Spinal cord (tissue), 10 donors: ENCODE results near the gene PLD3. TPM values are rescaled to one million over a fixed set of nuclear protein-coding genes. Genes with fewer than 3 reads are reported as not detected.

Source experiments
- DNase-seq, 6 donors: peaks; one replicate each; pipeline versions ENCODE4 v3.0.0 to v3.0.0-alpha.2; 2013 to 2015; ENCODE audit warnings: low spot score in 6 of 6, low read depth in 4 of 6
- H3K27ac ChIP-seq: one replicate; pipeline ENCODE4 v1.5.1; 2013; ENCODE audit warnings: low read depth, low read length, control low read depth
- H3K27me3 ChIP-seq: one replicate; pipeline ENCODE4 v1.6.1; 2013; ENCODE audit warnings: low read length; ENCODE audit not compliant: control insufficient read depth, insufficient read depth
- H3K36me3 ChIP-seq: one replicate; pipeline ENCODE4 v1.6.1; 2013; ENCODE audit warnings: low read length; ENCODE audit not compliant: control insufficient read depth, insufficient read depth
- H3K4me1 ChIP-seq: one replicate; pipeline ENCODE4 v1.6.1; 2013; ENCODE audit warnings: low read length; ENCODE audit not compliant: control insufficient read depth, insufficient read depth
- H3K4me3 ChIP-seq: one replicate; pipeline ENCODE4 v1.5.1; 2013; ENCODE audit warnings: low read depth, low read length, control low read depth
- H3K9me3 ChIP-seq: one replicate; pipeline ENCODE4 v1.6.1; 2013; ENCODE audit warnings: low read length; ENCODE audit not compliant: control insufficient read depth, insufficient read depth
- WGBS: methylation state at CpG from one replicate; pipeline ENCODE4 v1.1.5; 2013; ENCODE audit warnings: missing lambda C conversion rate; ENCODE audit not compliant: insufficient coverage; 5-methylcytosine and 5-hydroxymethylcytosine counted together
- polyA plus RNA-seq, 2 donors: library from polyadenylated mRNA; unstranded; fragments of 120-200 nt; gene quantifications; one replicate each; pipeline ENCODE4 v1.2.1, GENCODE V29; 2013; ENCODE audit not compliant: insufficient read length in 2 of 2
- total RNA-seq, 2 donors: library from RNA; depleted of rRNA in 1 of 2; stranded (reverse); fragments of 120-200 nt in 1 of 2; fragments of >200 nt in 1 of 2; gene quantifications; one replicate each; pipeline versions ENCODE4 v1.2.3 to v1.2.4, GENCODE V29; 2013 to 2014
- donor health status: healthy.

The PLD3 gene
- total and polyA plus RNA-seq, 4 donors = 257 to 522 (median 422) TPM

DNA sequence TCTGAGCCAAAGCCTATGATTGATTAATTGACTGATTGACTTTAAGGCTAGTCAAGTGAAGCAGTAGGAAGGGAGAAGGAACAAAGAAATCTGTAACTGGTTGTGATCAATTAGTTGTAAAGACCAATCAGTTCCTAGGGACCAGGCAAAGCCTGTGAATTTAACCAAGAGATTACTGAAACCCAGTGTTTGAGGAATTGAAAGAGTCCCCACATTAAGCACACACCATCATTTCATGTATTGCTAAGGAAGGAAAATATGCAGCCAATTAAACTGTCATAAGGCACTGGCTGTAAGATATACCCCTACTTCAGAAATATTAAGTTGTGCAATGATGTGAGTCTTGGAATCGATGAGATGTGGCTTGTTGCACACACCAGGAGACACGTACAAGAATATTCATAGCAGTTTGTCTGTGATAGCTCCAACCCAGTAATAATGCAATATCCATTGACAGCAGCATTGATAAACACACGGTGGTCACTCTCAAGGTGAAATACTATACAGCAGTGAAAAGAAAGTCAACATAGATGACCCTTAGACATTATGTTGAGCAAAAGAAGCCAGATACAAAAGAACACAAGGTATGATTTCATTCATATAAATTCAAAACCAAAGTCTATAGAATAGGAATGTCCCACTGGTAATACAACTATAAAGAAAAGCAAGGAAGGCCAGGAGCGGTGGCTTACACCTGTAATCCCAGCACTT is 9.3 kb upstream of the PLD3 start:
- Histone ChIP-seq H3K27ac (no peak overlapping the region), H3K4me3 (no peak overlapping the region), H3K9me3 (no peaks in the 10 kb centered on the region), H3K27me3 (no peaks in the 10 kb centered on the region), H3K36me3 (peaks cover 44% of the 10 kb centered on the region), H3K4me1 (no peaks in the 10 kb centered on the region)
- no CpG with 5 or more reads among the region's 4 CpGs for WGBS
- no peak for DNase-seq

DNA sequence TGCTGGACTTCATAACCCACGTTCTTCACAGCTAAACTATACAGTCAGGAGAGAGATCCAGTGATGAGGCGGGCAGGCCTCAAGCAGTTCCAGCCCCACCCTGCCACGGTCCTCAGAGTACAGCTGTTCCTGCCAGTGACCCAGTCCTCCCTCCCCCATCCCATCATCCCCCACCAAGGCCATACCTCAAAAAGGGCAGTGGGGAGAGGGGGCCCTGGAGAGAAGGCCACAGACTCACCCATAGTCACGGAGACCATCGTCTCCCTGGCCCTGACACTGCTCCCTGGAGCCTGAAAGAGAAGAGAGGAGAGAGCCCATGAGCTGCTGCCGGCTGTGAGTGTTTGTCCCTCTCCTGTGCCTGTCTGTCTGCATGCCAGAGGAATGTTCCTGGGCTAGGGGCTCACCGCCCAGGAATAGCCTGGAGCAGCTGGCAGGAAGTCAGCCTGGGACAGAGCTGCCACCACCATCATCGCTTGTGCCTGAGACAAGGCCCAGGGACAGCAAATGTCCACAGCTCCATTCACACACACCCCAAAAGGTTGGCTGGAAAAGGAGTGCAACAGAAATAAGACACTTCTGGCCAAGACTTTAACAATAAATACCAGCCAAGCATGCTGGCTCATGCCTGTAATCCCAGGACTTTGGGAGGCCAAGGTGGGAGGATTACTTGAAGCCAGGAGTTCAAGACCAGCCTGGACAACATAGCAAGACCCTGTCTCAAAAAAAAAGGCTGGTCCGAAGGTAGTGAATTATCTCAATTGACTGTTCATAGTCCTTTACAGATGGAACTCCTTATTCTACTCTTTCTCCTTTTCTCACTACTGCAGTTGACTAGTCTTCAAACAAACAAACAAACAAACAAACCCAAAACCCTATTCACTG is 6.7 kb upstream of the PLD3 start:
- Histone ChIP-seq H3K27me3 (no peaks in the 10 kb centered on the region), H3K36me3 (peaks cover 20% of the 10 kb centered on the region), H3K4me1 (no peaks in the 10 kb centered on the region), H3K4me3 (no peak overlapping the region), H3K9me3 (no peaks in the 10 kb centered on the region), H3K27ac (no peak overlapping the region)
- 84% methylated on average over 6 of the region's 9 CpGs for WGBS
- peak in 1 of 6 donors; percentile 18 for DNase-seq

DNA sequence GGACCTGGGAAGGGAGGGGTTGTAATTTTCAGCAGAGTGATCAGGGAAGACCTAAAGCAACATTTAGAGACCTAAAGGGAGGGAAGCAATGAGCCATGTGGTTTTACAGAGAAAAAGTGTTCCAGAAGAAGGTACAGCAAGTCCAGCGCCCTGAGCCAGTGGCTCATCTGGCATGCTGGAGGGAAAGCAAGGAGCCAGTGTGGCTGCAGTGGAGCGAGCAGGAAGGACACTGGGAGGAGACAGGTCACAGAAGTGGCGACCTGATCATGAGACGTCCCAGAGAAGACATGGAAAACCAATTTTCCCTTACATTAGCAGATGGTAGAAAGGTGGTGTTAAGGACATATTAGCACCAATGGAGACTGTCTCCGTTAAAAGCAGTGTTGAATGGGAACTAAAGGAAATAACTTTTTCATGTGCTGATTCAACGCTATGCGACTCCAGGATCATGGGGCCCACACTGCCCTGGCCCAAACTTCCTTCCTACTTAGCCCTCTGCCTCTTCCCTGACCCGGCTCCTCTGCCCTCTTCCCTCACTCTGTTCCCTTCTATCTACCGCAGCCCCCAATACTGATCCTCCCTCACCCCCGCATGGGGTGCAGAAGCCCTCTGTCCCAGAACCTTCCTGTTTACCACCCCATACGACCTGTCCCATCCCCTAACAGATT is 5.7 kb upstream of the PLD3 start:
- H3K36me3 ChIP-seq = peaks cover 18% of the 10 kb centered on the region
- 83% methylated on average over 4 of the region's 11 CpGs for WGBS

DNA sequence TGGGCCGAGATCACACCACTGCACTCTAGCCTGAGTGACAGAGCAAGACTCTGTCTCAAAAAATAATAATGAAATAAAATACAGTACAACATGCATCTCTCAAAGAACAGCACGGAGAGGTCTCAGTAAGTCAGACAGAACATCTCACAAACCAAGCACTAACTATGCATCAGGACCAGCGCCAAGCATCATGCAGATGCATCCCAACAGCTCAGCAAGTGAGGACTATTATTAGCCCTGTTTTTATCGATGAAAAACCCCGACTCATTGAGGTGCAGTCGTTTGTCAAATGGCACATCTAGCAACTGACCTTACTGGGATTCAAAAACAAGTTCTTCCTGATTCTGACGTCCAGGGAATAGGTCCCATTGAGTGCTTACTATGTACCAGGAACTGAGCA is 4.1 kb upstream of the PLD3 start:
- no peaks in the 10 kb centered on the region for H3K27me3 ChIP-seq
- H3K4me1 ChIP-seq = peaks cover 11% of the 10 kb centered on the region
- DNase-seq = no peak
- H3K36me3 ChIP-seq = peaks cover 18% of the 10 kb centered on the region
- WGBS = 88% methylated on average over 6 of the region's 7 CpGs
- no peak overlapping the region for H3K27ac ChIP-seq
- no peaks in the 10 kb centered on the region for H3K9me3 ChIP-seq
- H3K4me3 ChIP-seq = no peak overlapping the region

More for the DNA sequence above, 5.7 kb upstream of the PLD3 start:
- Histone ChIP-seq H3K4me3 (no peak overlapping the region), H3K9me3 (no peaks in the 10 kb centered on the region), H3K4me1 (peaks cover 8% of the 10 kb centered on the region), H3K27ac (no peak overlapping the region), H3K27me3 (no peaks in the 10 kb centered on the region)
- no peak for DNase-seq

DNA sequence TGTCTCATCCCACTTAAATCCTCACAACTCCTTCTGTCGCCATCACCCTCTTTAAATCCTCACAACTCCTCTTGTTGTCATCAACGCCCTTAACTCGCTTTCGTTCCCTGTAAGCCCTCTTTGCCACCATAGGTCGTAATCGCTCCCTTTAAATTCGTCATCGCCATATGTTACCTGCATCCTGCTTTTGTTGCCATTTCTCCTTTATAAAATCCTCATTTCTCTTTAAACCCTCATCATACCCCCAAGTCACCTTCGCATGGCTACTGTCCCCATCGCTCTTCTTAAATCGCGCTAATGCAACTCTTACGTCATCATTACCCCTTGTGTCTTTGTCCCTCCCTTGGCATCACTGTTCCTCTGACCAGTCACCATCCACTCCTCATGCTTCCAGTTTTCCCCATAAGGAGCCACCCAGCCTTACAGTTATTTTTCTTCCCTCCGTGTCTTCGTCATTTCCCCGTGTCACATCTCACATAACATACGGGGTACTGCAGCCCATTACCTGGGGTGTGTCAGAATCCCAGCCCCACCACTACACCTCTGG is 539 bp downstream of the PLD3 start:
- Histone ChIP-seq H3K4me3 (peak overlapping the region; percentile 70), H3K36me3 (no peaks in the 10 kb centered on the region), H3K9me3 (no peaks in the 10 kb centered on the region), H3K4me1 (peaks cover 17% of the 10 kb centered on the region), H3K27ac (peak overlapping the region; percentile 17), H3K27me3 (no peaks in the 10 kb centered on the region)
- WGBS = 21% methylated on average over 17 of the region's 17 CpGs
- peak in 3 of 6 donors; percentile 14 to 79 (median 51) for DNase-seq

DNA sequence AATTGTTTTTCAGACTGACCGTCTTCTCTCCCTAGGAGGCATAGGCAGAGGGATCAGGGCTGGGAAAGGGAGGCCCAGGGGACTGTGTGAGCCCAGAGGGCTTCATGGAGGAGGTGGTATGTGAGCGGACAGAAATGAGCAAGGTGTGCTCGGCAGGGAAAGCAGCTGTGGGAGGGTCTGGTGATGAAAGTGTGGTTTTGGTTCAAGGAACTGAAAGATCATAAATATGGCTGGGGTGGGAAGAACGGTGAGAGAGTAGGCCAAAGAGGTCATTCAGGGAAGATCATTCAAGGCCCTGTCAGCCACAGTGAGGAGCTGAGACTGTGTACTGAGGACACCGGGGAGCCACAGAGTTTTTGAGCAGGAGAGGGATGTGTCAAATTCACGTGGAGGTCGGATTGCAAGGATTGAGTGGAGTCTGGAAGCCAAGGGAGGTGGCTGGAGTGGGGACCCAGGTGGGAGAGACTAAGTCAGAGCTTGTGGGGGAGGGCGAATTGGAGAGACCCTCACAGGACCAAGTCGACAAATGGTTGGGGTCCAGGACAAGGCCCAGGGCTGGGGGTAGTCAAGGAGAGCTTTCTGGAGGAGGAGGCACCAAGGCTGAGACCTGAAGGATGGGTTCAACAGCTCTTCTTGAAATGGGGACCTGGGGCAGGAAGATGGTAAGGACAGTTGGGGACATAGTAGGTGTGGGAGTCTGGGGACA is 7.6 kb downstream of the PLD3 start:
- DNase-seq = no peak
- no peak overlapping the region for H3K4me3 ChIP-seq
- H3K27me3 ChIP-seq = no peaks in the 10 kb centered on the region
- peaks cover 5% of the 10 kb centered on the region for H3K4me1 ChIP-seq
- WGBS = 90% methylated on average over 9 of the region's 9 CpGs
- no peak overlapping the region for H3K27ac ChIP-seq
- peaks cover 25% of the 10 kb centered on the region for H3K36me3 ChIP-seq
- H3K9me3 ChIP-seq = no peaks in the 10 kb centered on the region

DNA sequence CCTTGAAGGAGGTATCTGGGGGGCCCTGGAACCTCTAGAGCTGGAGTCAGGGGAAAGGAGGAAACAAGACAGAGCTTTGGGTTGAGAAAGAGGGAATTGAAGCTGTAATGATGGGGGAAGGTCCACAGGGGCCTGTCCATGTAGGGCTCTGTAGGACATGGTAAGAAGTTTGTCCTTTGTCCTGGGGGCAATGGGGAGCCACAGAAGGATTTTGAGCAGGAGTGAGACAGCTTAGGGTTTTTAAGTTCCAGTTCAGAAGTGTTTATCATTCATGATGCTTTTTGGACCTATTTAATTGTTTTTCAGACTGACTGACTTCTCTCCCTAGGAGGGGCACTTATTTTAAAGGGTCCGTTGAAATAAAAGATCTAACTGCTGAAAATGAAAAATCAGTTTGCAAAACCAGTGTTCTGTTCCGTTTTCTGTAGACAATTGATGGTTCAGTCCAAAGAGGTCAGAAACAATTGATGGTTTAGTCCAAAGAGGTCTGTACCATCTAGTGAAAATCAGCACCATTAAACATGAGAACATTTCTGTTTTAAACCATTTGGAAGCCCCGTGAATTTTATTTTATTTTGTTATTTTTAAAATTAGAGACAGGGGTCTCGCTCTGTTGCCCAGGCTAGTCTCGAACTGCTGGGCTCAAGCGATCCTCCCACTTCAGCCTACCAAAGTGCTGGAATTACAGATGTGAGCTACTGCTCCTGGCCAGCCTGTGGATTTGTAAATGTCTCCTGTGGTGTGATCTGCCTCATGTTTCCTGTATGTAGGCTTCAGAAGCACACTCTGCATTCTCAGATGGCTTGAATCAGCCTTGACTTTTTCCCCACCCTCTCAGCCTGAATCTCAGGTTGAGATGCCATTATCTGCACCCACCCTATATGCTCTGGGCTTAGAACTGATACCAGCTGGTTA is 8.4 kb downstream of the PLD3 start:
- no peak for DNase-seq
- 76% methylated on average over 4 of the region's 6 CpGs for WGBS
- Histone ChIP-seq H3K27ac (no peak overlapping the region), H3K27me3 (no peaks in the 10 kb centered on the region), H3K4me3 (no peak overlapping the region), H3K9me3 (no peaks in the 10 kb centered on the region), H3K4me1 (peaks cover 5% of the 10 kb centered on the region), H3K36me3 (peaks cover 25% of the 10 kb centered on the region)

DNA sequence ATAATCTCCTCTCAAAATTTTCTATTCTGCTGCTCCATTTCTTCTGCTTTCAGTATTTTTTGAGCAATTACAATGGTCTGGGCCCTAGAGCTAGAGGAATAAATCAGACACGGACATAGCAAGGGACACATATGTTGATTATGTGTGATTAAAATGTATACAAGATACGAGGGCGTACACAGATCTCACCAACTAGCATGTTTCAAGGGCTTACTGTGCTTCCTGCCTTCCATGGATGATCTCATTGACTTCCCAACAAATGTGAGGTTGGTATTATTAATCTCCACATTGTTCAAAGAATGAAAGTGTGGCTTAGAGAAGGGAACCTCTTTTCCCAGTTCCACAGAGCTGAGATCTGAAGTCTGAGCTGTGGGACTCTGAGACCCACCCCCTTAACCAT is 9.1 kb downstream of the PLD3 start:
- Histone ChIP-seq H3K27me3 (no peaks in the 10 kb centered on the region), H3K36me3 (peaks cover 25% of the 10 kb centered on the region), H3K4me1 (peaks cover 5% of the 10 kb centered on the region), H3K4me3 (no peak overlapping the region), H3K9me3 (no peaks in the 10 kb centered on the region), H3K27ac (no peak overlapping the region)
- no CpG with 5 or more reads among the region's 3 CpGs for WGBS
- DNase-seq = no peak
